MCF 10A (cell line): ENCODE data around the gene JOSD2. TPM values are rescaled to one million over a fixed set of nuclear protein-coding genes. Genes with fewer than 3 reads are reported as not detected.

Experiments used
- BruUV-seq: library from RNA; stranded (reverse); fragments of 400-500 nt; replicated peaks from 2 replicates; lab custom pipeline; 2021; lab: Mats Ljungman, UMichigan
- CTCF ChIA-PET: fragments of 300-600 bp; sonication (Branson Sonifier 250); formaldehyde crosslinking; extraction: SDS; loops from one replicate; lab custom pipeline; 2021; ENCODE audit warnings: antibody characterized with exemption, inconsistent platforms; lab: Yijun Ruan, JAX
- POLR2A ChIA-PET: fragments of 300-600, 350-650 bp; sonication (Branson Sonifier 250); formaldehyde crosslinking; extraction: SDS; loops from one replicate; lab custom pipeline; 2020; ENCODE audit warnings: antibody characterized with exemption, inconsistent platforms; lab: Yijun Ruan, JAX
- DNase-seq: peaks from one replicate; pipeline ENCODE4 v3.0.0-alpha.2; 2018; ENCODE audit not compliant: unreplicated experiment
- H3K27ac Mint-ChIP-seq: one replicate; pipeline ENCODE4 v1.8.0; 2022; ENCODE audit warnings: mild to moderate bottlenecking, low read depth, mixed read lengths; ENCODE audit not compliant: unreplicated experiment
- H3K27me3 Mint-ChIP-seq: one replicate; pipeline ENCODE4 v1.8.0; 2022; ENCODE audit warnings: mixed read lengths; ENCODE audit not compliant: insufficient read depth, unreplicated experiment
- H3K36me3 Mint-ChIP-seq: one replicate; pipeline ENCODE4 v1.8.0; 2022; ENCODE audit warnings: mild to moderate bottlenecking, moderate library complexity, mixed read lengths; ENCODE audit not compliant: insufficient read depth, unreplicated experiment
- H3K4me1 Mint-ChIP-seq: one replicate; pipeline ENCODE4 v1.8.0; 2022; ENCODE audit warnings: mixed read lengths; ENCODE audit not compliant: insufficient read depth, unreplicated experiment
- H3K4me3 Mint-ChIP-seq: one replicate; pipeline ENCODE4 v1.8.0; 2022; ENCODE audit warnings: mild to moderate bottlenecking, moderate library complexity, mixed read lengths; ENCODE audit not compliant: unreplicated experiment
- H3K9me3 Mint-ChIP-seq: one replicate; pipeline ENCODE4 v1.8.0; 2022; ENCODE audit warnings: mixed read lengths; ENCODE audit not compliant: unreplicated experiment
- intact Hi-C: fragments of 100-400 bp; cut with micrococcal nuclease; formaldehyde crosslinking; loops from 2 replicates; pipeline ENCODE4 v1.14.1; 2022
- total RNA-seq: library from RNA; stranded (reverse); gene quantifications from 2 replicates; pipeline ENCODE4 v1.2.3, GENCODE V29; 2022
- TF ChIP-seq, protein P1 (sequence below): fragments of 200-600 bp; IDR thresholded peaks from one replicate; pipeline ENCODE4 v1.8.0; 2022; ENCODE audit warnings: antibody characterized with exemption, mild to moderate bottlenecking; ENCODE audit not compliant: unreplicated experiment

Gene JOSD2
- total RNA-seq, 1 experiment from 2014 or later: 65.8 TPM

DNA sequence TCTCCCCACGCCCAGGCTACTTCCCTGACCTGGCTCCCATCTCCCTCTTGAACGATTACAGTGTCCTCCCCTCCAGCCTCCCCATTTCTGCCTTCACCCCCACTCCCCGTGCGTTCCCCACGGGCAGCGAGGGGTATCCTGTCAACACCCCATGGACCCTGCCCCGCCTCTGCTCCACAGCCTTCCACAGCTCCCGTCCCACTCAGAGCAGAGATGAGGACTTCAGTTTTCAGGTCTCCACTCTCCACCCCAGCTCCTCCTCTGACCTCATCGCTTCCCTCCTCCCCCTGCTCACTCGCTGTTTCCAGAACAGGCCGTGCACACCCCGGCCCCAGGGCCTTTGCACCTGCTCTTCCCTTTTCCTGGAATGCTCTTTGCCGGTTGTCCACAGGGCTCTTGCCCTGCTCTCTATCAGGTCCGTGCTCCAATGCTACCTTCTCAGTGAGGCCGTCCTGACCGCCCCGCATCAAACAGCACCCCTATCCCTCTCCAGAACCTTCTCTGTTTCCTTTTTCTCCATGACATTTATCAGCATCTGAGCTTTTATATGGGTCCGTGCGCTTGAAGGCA is 42.2 kb upstream of the JOSD2 start:
- POLR2A ChIA-PET: no interaction called here
- Mint-ChIP-seq H3K9me3 (no peaks in the 10 kb centered on the region), H3K36me3 (no peaks in the 10 kb centered on the region), H3K4me1 (peaks cover 6% of the 10 kb centered on the region), H3K4me3 (no peak overlapping the region), H3K27ac (no peak overlapping the region), H3K27me3 (peaks cover 86% of the 10 kb centered on the region)
- CTCF ChIA-PET: interaction anchor here (3.4 kb wide), 1 partner anchor 15 kb away, joined by 19 read pairs; no protein-coding TSS in a partner anchor
- DNase-seq: no peak
- intact Hi-C loops: no loop called here
- TF ChIP-seq, protein P1, sequence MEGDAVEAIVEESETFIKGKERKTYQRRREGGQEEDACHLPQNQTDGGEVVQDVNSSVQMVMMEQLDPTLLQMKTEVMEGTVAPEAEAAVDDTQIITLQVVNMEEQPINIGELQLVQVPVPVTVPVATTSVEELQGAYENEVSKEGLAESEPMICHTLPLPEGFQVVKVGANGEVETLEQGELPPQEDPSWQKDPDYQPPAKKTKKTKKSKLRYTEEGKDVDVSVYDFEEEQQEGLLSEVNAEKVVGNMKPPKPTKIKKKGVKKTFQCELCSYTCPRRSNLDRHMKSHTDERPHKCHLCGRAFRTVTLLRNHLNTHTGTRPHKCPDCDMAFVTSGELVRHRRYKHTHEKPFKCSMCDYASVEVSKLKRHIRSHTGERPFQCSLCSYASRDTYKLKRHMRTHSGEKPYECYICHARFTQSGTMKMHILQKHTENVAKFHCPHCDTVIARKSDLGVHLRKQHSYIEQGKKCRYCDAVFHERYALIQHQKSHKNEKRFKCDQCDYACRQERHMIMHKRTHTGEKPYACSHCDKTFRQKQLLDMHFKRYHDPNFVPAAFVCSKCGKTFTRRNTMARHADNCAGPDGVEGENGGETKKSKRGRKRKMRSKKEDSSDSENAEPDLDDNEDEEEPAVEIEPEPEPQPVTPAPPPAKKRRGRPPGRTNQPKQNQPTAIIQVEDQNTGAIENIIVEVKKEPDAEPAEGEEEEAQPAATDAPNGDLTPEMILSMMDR: no peak
- no TSS peak for BruUV-seq

DNA sequence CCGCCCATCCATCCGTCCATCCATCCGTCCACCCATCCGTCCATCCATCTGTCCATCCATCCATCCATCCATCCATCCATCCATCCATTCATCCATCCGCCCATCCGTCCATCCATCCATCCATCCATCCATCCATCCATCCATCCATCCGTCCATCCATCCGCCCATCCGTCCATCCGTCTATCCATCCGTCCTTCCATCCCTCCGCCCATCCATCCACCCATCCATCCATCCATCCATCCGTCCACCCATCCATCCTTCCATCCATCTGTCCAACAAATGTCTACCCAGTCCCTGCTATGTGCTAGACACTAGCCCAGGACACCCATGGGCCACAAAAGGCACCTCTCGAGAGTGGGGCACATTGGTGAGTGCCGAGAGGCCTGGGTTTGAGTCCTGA is 41.5 kb upstream of the JOSD2 start:
- BruUV-seq: no TSS peak
- Mint-ChIP-seq H3K27ac (no peak overlapping the region), H3K9me3 (no peaks in the 10 kb centered on the region), H3K27me3 (peaks cover 92% of the 10 kb centered on the region), H3K4me3 (no peak overlapping the region), H3K4me1 (peaks cover 6% of the 10 kb centered on the region), H3K36me3 (no peaks in the 10 kb centered on the region)
- DNase-seq: no peak
- TF ChIP-seq, protein P1: no peak
- CTCF ChIA-PET: no interaction called here
- intact Hi-C loops: no loop called here
- POLR2A ChIA-PET: no interaction called here

DNA sequence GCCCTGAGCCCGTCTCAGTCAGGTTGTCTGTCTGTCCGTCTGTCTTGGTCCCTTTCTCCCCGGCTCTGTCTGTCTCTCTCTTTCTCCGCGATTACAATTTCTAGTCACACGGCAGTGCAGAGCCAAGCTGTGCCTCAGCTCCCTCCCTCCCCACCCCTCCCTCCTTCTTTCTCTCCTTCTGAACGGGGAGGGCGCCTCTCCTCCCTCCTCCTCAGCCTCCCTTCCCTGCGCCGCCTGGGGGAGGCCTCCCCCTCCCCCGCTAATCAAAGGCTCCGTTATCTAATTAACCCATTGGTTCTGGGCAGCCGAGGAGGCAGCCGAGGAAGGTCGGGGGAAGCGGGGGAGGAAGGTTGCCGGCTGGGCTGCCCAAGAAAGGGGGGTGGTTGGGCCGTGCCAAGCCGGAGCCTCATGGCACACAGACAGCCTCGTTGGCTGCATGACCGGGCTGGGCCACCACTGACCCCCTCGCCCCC is 40.8 kb upstream of the JOSD2 start:
- Mint-ChIP-seq H3K27me3 (peaks cover 98% of the 10 kb centered on the region), H3K4me1 (peaks cover 6% of the 10 kb centered on the region), H3K4me3 (no peak overlapping the region), H3K36me3 (no peaks in the 10 kb centered on the region), H3K27ac (no peak overlapping the region), H3K9me3 (no peaks in the 10 kb centered on the region)
- intact Hi-C loops: no loop called here
- ChIA-PET CTCF (no interaction called here), POLR2A (no interaction called here)
- TF ChIP-seq, protein P1: no peak
- no peak for DNase-seq
- BruUV-seq: no TSS peak

DNA sequence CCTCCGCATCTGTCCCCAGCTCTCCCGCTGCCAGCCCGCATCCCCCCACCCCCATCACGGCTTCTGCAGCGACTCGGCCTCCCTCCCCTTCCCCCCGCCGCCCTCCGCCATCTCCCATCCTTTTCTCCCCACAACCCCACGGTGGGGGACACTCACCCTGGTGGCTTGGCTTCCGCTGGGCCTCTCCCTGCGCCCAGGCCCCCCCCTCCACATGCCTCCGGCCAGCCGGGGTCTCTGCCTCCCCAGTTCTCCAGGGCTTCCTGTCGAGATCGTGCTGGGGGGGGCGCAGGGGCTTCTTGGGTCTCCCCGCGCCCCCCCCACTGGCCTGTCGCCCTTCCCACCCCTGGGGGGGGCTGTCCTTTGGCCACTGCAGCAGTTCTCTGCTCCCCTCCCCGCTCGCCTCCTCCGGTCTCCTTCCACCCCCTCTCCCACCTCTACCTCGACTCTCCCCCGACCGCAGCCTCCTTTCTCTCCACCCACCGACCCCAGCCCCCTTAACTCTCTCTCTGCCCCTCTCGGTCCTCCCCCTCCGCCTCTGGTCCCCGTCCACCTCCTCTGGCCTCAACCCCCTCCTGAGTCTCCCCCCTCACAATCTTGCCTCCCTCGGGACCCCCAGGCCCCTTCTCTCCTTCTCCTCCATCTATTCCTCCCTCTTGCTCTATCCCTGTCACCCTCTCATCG is 40.2 kb upstream of the JOSD2 start:
- DNase-seq: no peak
- peaks cover under 1% of the 10 kb centered on the region for H3K4me1 Mint-ChIP-seq
- peaks cover 97% of the 10 kb centered on the region for H3K27me3 Mint-ChIP-seq
- no peak overlapping the region for H3K4me3 Mint-ChIP-seq
- no peaks in the 10 kb centered on the region for H3K9me3 Mint-ChIP-seq
- no peak overlapping the region for H3K27ac Mint-ChIP-seq
- intact Hi-C loops: no loop called here
- CTCF ChIA-PET: no interaction called here
- POLR2A ChIA-PET: no interaction called here
- BruUV-seq: no TSS peak
- H3K36me3 Mint-ChIP-seq: no peaks in the 10 kb centered on the region
- TF ChIP-seq, protein P1: no peak
